DND-41 (cell line): Measurements from ENCODE around the gene NCK1.

Experiments used
- EZH2 ChIP-seq: IDR thresholded peaks from 3 replicates; pipeline ENCODE4 v1.6.1; 2012; ENCODE audit warnings: borderline replicate concordance, low read depth, mild to moderate bottlenecking, moderate library complexity, low read length, inconsistent platforms; ENCODE audit not compliant: severe bottlenecking
- TF ChIP-seq, protein P1 (sequence below): IDR thresholded peaks from 2 replicates; pipeline ENCODE4 v1.5.1; 2012; ENCODE audit warnings: borderline replicate concordance, low read length, moderate library complexity, mild to moderate bottlenecking; ENCODE audit not compliant: poor library complexity, severe bottlenecking; ENCODE audit errors: extremely low read depth

DNA sequence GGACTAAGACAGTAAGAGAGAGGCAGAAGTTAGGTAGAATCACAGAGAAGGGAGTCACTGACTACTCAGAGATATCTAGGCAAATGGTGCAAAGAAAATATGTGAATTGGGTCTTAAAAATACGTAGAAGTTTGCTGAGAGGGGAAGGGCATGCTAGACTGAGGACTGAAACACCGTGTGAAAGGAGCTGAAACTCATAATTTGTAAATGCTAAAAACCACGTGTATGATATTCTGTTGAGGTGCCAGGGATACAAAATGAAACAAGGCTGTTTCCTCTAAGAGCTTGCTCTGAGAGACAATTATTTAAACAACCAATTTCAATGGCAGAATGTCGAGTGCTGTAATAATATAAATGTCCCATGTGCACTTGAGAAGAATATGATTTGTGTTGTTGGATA lies 47.2 kb downstream of the NCK1 start:
- TF ChIP-seq, protein P1, sequence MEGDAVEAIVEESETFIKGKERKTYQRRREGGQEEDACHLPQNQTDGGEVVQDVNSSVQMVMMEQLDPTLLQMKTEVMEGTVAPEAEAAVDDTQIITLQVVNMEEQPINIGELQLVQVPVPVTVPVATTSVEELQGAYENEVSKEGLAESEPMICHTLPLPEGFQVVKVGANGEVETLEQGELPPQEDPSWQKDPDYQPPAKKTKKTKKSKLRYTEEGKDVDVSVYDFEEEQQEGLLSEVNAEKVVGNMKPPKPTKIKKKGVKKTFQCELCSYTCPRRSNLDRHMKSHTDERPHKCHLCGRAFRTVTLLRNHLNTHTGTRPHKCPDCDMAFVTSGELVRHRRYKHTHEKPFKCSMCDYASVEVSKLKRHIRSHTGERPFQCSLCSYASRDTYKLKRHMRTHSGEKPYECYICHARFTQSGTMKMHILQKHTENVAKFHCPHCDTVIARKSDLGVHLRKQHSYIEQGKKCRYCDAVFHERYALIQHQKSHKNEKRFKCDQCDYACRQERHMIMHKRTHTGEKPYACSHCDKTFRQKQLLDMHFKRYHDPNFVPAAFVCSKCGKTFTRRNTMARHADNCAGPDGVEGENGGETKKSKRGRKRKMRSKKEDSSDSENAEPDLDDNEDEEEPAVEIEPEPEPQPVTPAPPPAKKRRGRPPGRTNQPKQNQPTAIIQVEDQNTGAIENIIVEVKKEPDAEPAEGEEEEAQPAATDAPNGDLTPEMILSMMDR, result no peak
- TF ChIP-seq EZH2, result no peak
